RWPE2 (cell line): Measurements from ENCODE around the gene GATB.

Experiments
- ATAC-seq: fragments of 200-7000 bp; cut with Tn5 transposase; 3 replicates; pipeline ENCODE4 v1.9.1; 2021; ENCODE audit warnings: low read depth
- DNase-seq: peaks from one replicate; pipeline ENCODE4 v3.0.0-alpha.2; 2020; ENCODE audit warnings: low spot score
- H3K27ac ChIP-seq: fragments of 450-650 bp; 2 replicates; pipeline ENCODE4 v1.5.1; 2017; ENCODE audit warnings: mild to moderate bottlenecking; ENCODE audit not compliant: poor library complexity, severe bottlenecking
- H3K27me3 ChIP-seq: fragments of 250-450 bp; sonication (Bioruptor Pico); 2 replicates; pipeline ENCODE4 v1.5.1; 2021; ENCODE audit warnings: mild to moderate bottlenecking, moderate library complexity; ENCODE audit not compliant: insufficient read depth, poor library complexity, severe bottlenecking
- H3K36me3 ChIP-seq: fragments of 250-450 bp; sonication (Bioruptor Pico); 2 replicates; pipeline ENCODE4 v1.5.1; 2020; ENCODE audit warnings: low read depth, mild to moderate bottlenecking, moderate library complexity
- H3K4me1 ChIP-seq: fragments of 250-450 bp; sonication (Bioruptor Pico); 2 replicates; pipeline ENCODE4 v1.5.1; 2021; ENCODE audit warnings: mild to moderate bottlenecking, moderate library complexity; ENCODE audit not compliant: insufficient read depth, poor library complexity, severe bottlenecking
- H3K4me3 ChIP-seq: fragments of 250-450 bp; sonication (Bioruptor Pico); 2 replicates; pipeline ENCODE4 v1.5.1; 2021; ENCODE audit warnings: mild to moderate bottlenecking, moderate library complexity; ENCODE audit not compliant: severe bottlenecking
- H3K9me3 ChIP-seq: fragments of 250-450 bp; sonication (Bioruptor Pico); 2 replicates; pipeline ENCODE4 v1.5.1; 2021; ENCODE audit warnings: mild to moderate bottlenecking, moderate library complexity; ENCODE audit not compliant: severe bottlenecking
- TF ChIP-seq, protein P1 (sequence below): fragments of 450-650 bp; IDR thresholded peaks from one replicate; pipeline ENCODE4 v1.5.1; 2017; ENCODE audit warnings: mild to moderate bottlenecking, moderate library complexity; ENCODE audit not compliant: poor library complexity, severe bottlenecking

GATB gene

GRCh38 chr4:151690164-151690870 lies 70.5 kb downstream of the GATB start:
- H3K27ac ChIP-seq, result no peak overlapping the region
- H3K27me3 ChIP-seq, result no peaks in the 10 kb centered on the region
- no peaks in the 10 kb centered on the region for H3K36me3 ChIP-seq
- DNase-seq (no peak), ATAC-seq (no peak)
- no peaks in the 10 kb centered on the region for H3K9me3 ChIP-seq
- H3K4me1 ChIP-seq, result no peaks in the 10 kb centered on the region
- H3K4me3 ChIP-seq, result no peak overlapping the region
- TF ChIP-seq, protein P1, sequence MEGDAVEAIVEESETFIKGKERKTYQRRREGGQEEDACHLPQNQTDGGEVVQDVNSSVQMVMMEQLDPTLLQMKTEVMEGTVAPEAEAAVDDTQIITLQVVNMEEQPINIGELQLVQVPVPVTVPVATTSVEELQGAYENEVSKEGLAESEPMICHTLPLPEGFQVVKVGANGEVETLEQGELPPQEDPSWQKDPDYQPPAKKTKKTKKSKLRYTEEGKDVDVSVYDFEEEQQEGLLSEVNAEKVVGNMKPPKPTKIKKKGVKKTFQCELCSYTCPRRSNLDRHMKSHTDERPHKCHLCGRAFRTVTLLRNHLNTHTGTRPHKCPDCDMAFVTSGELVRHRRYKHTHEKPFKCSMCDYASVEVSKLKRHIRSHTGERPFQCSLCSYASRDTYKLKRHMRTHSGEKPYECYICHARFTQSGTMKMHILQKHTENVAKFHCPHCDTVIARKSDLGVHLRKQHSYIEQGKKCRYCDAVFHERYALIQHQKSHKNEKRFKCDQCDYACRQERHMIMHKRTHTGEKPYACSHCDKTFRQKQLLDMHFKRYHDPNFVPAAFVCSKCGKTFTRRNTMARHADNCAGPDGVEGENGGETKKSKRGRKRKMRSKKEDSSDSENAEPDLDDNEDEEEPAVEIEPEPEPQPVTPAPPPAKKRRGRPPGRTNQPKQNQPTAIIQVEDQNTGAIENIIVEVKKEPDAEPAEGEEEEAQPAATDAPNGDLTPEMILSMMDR, result no peak

DNA sequence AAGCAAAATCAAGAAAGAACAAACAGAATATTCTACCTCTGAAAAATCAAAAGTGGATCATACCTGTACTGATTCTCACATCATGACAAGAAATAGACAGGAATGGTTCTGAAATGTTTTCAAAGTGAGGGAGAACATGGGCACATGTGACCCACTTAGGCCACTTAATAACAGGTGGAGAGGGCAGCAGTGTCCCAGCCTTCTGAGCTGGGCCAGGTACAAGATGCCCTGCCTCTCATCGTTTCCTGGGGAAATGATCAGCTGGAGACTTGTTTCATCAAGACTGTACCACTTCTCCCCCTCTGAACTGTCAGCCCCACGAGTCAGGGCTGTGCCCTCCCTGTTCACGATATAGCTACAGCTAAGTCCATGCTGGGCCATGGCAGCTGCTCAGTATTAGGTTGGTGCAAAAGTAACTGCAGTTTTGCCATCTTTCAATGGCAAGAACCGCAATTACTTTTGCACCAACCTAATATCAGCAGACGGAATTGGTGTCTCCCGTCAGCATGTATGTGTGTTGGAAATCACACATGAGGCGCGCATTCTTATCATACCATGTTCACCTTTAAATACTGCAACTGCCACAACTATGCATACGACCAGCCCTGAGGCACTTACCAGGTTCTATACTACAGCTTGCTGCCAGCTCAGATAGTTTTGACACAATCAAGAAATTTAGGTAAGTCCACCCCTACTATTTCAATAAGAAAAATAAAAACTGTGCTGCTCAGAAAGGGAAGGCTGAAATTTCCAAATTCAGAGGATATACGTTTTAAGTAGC lies 71.4 kb downstream of the GATB start:
- Histone ChIP-seq H3K36me3 (no peaks in the 10 kb centered on the region), H3K27me3 (no peaks in the 10 kb centered on the region), H3K27ac (no peak overlapping the region), H3K9me3 (no peaks in the 10 kb centered on the region), H3K4me3 (no peak overlapping the region), H3K4me1 (no peaks in the 10 kb centered on the region)
- ATAC-seq (no peak), DNase-seq (no peak)
- TF ChIP-seq, protein P1, result no peak

GRCh38 chr4:151688785-151689043 lies 72.1 kb downstream of the GATB start:
- Histone ChIP-seq H3K27ac (no peak overlapping the region), H3K4me1 (no peaks in the 10 kb centered on the region)

GRCh38 chr4:151688003-151688784 lies 72.6 kb downstream of the GATB start:
- no peaks in the 10 kb centered on the region for H3K36me3 ChIP-seq
- H3K4me3 ChIP-seq, result no peak overlapping the region
- no peaks in the 10 kb centered on the region for H3K9me3 ChIP-seq
- no peaks in the 10 kb centered on the region for H3K4me1 ChIP-seq
- TF ChIP-seq, protein P1, result no peak
- no peaks in the 10 kb centered on the region for H3K27me3 ChIP-seq
- DNase-seq, result no peak
- H3K27ac ChIP-seq, result no peak overlapping the region
- ATAC-seq, result no peak

More at GRCh38 chr4:151688785-151689043, 72.1 kb downstream of the GATB start:
- no peaks in the 10 kb centered on the region for H3K36me3 ChIP-seq
- ATAC-seq, result no peak
- TF ChIP-seq, protein P1, result no peak
- no peaks in the 10 kb centered on the region for H3K9me3 ChIP-seq
- no peak overlapping the region for H3K4me3 ChIP-seq
- no peaks in the 10 kb centered on the region for H3K27me3 ChIP-seq
- no peak for DNase-seq
